ENCODE data around the gene NUAK1. TPM values are rescaled to one million over a fixed set of nuclear protein-coding genes. Genes with fewer than 3 reads are reported as not detected.

NUAK1 gene
- total and polyA plus RNA-seq, 2 donors from 2014 or later: 2.9 to 28.8 TPM

DNA sequence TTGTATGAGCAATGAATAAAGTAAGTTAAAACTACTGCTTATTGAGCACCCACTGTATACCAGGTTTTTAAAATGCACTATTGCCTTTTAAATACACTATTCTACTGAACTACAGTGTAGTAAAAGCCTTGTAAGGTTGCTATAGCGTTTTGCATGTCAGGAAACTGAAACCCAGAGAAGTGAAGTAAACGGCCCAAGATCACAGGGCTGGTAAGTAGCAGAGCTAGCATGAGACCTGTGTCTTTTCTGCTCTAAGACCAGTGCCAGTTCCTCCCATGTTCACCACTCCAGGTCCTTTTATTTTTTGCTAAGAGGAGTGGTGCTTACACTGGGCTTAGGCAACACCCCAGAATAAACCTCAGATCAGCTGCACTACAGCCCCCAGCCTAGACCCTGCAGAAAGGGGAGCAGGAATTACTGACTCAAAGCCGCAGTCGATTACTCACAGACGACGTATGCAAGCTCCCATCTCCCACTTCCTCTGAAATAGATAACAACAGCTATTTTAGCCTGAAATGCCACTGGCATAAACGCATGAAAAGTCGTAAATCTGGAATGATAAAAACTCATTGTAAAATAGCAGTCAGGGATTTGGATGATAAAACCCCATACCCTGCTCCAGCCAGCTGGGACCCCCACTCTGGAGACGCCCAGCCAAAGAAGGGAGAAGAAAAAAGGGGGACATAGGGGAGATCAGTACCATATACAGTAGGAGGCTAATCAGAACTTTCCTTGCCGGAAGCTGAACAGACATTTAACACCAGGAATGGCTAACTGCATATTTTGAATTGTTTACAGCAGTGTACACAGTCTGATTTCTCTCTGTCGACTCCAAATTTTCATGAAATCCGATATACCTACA, 108.3 kb downstream of the NUAK1 start:
- Histone ChIP-seq H3K36me3 (ENCODE audit: control insufficient read depth in 2 of 3, insufficient read depth in 3 of 3, low read length in 3 of 3) (no peaks in the 10 kb centered on the region), H3K9ac (ENCODE audit: low read length in 3 of 3) (peak overlapping the region in 1 of 3 donors; percentile 24), H3K27me3 (ENCODE audit: control insufficient read depth, insufficient read depth, low read length) (no peaks in the 10 kb centered on the region), H3K27ac (ENCODE audit: low read depth in 2 of 2, low read length in 2 of 2) (peak overlapping the region in 1 of 2 donors; percentile 11), H3K9me3 (ENCODE audit: control insufficient read depth in 2 of 3, insufficient read depth in 1 of 3, low read length in 3 of 3) (no peaks in the 10 kb centered on the region), H3K4me1 (ENCODE audit: control insufficient read depth in 2 of 3, insufficient read depth in 2 of 3, low read depth in 1 of 3, low read length in 3 of 3) (peaks cover 0 to 8% (median 2%) of the 10 kb centered on the region in 3 donors), H3K4me3 (ENCODE audit: low read length in 3 of 3) (peak overlapping the region in 1 of 3 donors; percentile 18)
- intact Hi-C loops (cut with DNase I): no loop called here
- DNase-seq (peak in 2 of 5 donors; percentile 17 to 27), FAIRE-seq (no peak)
- TF ChIP-seq CTCF (IDR thresholded peaks at IDR 0.05; ENCODE audit: borderline replicate concordance, extremely low read depth, insufficient read depth): no peak

GRCh38 chr12:106029532-106029931, 109.2 kb downstream of the NUAK1 start:
- Histone ChIP-seq H3K9ac (ENCODE audit: low read length in 3 of 3) (no peak overlapping the region), H3K27ac (ENCODE audit: low read depth in 2 of 2, low read length in 2 of 2) (no peak overlapping the region), H3K27me3 (ENCODE audit: control insufficient read depth, insufficient read depth, low read length) (no peaks in the 10 kb centered on the region), H3K36me3 (ENCODE audit: control insufficient read depth in 2 of 3, insufficient read depth in 3 of 3, low read length in 3 of 3) (no peaks in the 10 kb centered on the region), H3K4me3 (ENCODE audit: low read length in 3 of 3) (no peak overlapping the region), H3K4me1 (ENCODE audit: control insufficient read depth in 2 of 3, insufficient read depth in 2 of 3, low read depth in 1 of 3, low read length in 3 of 3) (peaks cover 0 to 8% (median 2%) of the 10 kb centered on the region in 3 donors), H3K9me3 (ENCODE audit: control insufficient read depth in 2 of 3, insufficient read depth in 1 of 3, low read length in 3 of 3) (no peaks in the 10 kb centered on the region)
- FAIRE-seq (no peak), DNase-seq (no peak)
- intact Hi-C loops (cut with DNase I): no loop called here
- TF ChIP-seq CTCF (IDR thresholded peaks at IDR 0.05; ENCODE audit: borderline replicate concordance, extremely low read depth, insufficient read depth): no peak

- no peaks in the 10 kb centered on the region for H3K9me3 ChIP-seq (ENCODE audit: control insufficient read depth in 2 of 3, insufficient read depth in 1 of 3, low read length in 3 of 3)
- TF ChIP-seq CTCF (IDR thresholded peaks at IDR 0.05; ENCODE audit: borderline replicate concordance, extremely low read depth, insufficient read depth): no peak
- H3K27me3 ChIP-seq (ENCODE audit: control insufficient read depth, insufficient read depth, low read length): no peaks in the 10 kb centered on the region
- H3K27ac ChIP-seq (ENCODE audit: low read depth in 2 of 2, low read length in 2 of 2): no peak overlapping the region
- FAIRE-seq (no peak), DNase-seq (no peak)
- intact Hi-C loops (cut with DNase I): no loop called here
- H3K36me3 ChIP-seq (ENCODE audit: control insufficient read depth in 2 of 3, insufficient read depth in 3 of 3, low read length in 3 of 3): no peaks in the 10 kb centered on the region
- H3K4me1 ChIP-seq (ENCODE audit: control insufficient read depth in 2 of 3, insufficient read depth in 2 of 3, low read depth in 1 of 3, low read length in 3 of 3): peaks cover 0 to 8% (median 4%) of the 10 kb centered on the region in 3 donors
- no peak overlapping the region for H3K9ac ChIP-seq (ENCODE audit: low read length in 3 of 3)
- H3K4me3 ChIP-seq (ENCODE audit: low read length in 3 of 3): no peak overlapping the region
These were observed 110.8 kb downstream of the NUAK1 start for GRCh38 chr12:106027911-106028310.
